Transverse colon (tissue), 4 donors: Measurements from ENCODE around the gene SCLT1. TPM values are rescaled to one million over a fixed set of nuclear protein-coding genes. Genes with fewer than 3 reads are reported as not detected.

ENCODE experiments used
- DNase-seq: peaks from one replicate; pipeline ENCODE4 v3.0.0-alpha.2; 2019
- H3K27ac ChIP-seq, 4 donors: fragments of 200-600 bp; sonication (generic); 2 replicates each; pipeline ENCODE4 v1.5.1; 2016 to 2018; ENCODE audit warnings: inconsistent platforms in 4 of 4
- H3K27me3 ChIP-seq: fragments of 200-600 bp; sonication (generic); 2 replicates; pipeline ENCODE4 v1.5.1; 2017; ENCODE audit warnings: inconsistent platforms
- H3K36me3 ChIP-seq, 4 donors: fragments of 200-600 bp; sonication (generic); 2 replicates each; pipeline ENCODE4 v1.5.1; 2017 to 2019; ENCODE audit warnings: inconsistent platforms in 4 of 4
- H3K4me1 ChIP-seq, 4 donors: fragments of 200-600 bp; sonication (generic); 2 replicates each; pipeline ENCODE4 v1.5.1; 2017 to 2020; ENCODE audit warnings: inconsistent platforms in 4 of 4
- H3K4me3 ChIP-seq, 4 donors: fragments of 200-600 bp; sonication (generic); 1 replicate in 1 of 4; 2 replicates in 3 of 4; pipeline versions ENCODE4 v1.5.1 to v1.6.1; 2017 to 2019; ENCODE audit warnings: inconsistent platforms in 4 of 4
- H3K9me3 ChIP-seq, 2 donors: fragments of 200-600 bp; sonication (generic); 2 replicates each; pipeline ENCODE4 v1.5.1; 2017 to 2019; ENCODE audit warnings: inconsistent platforms in 2 of 2
- CTCF ChIP-seq, 5 experiments: fragments of 200-600 bp in 3 of 5; fragments of 450-650 bp in 2 of 5; sonication (generic) in 3 of 5; IDR thresholded peaks; 1 replicate in 2 of 5; 2 replicates in 3 of 5; pipeline ENCODE4 v1.5.1; 2016 to 2017; ENCODE audit warnings: antibody characterized with exemption in 5 of 5, inconsistent platforms in 3 of 5, mild to moderate bottlenecking in 2 of 5, moderate library complexity in 1 of 5
- EP300 ChIP-seq: sonication (generic); formaldehyde crosslinking; IDR thresholded peaks from one replicate; pipeline ENCODE4 v1.6.1; 2017; ENCODE audit warnings: antibody characterized with exemption, low read depth
- POLR2A ChIP-seq: fragments of 450-650 bp; IDR thresholded peaks from one replicate; pipeline ENCODE4 v1.6.1; 2016; ENCODE audit warnings: antibody characterized with exemption, mild to moderate bottlenecking, moderate library complexity
- POLR2AphosphoS5 ChIP-seq, 3 donors: sonication (generic); formaldehyde crosslinking; IDR thresholded peaks; one replicate each; pipeline ENCODE4 v1.6.1; 2016; ENCODE audit warnings: antibody characterized with exemption in 3 of 3
- WGBS, 2 donors: methylation state at CpG; one replicate each; pipeline ENCODE4 v1.1.5; 2018; ENCODE audit warnings: low coverage in 1 of 2; 5-methylcytosine and 5-hydroxymethylcytosine counted together
- in situ Hi-C, 4 donors: fragments of 200-750 bp; cut with MboI; loops; one replicate each; pipeline versions ENCODE4 v1.15.0 to v1.15.1; 2017; ENCODE audit warnings: low sequenced_read_pairs in 3 of 4, low pct_ligation_motif_present in 1 of 4, low pct_unique_long_range_greater_than_20kb in 1 of 4
- intact Hi-C: fragments of 100-400 bp; cut with DNase I; formaldehyde crosslinking; loops from one replicate; pipeline ENCODE4 v1.15.1; 2023; ENCODE audit warnings: low total_unique reads
- total RNA-seq, 4 donors: library from RNA; depleted of rRNA; stranded (reverse); fragments of >200 nt; gene quantifications; one replicate each; pipeline ENCODE4 v1.1.0, GENCODE V29; 2016

SCLT1 gene
- total RNA-seq, 4 donors from 2014 or later, result 10.1 to 29.9 (median 14.3) TPM

DNA sequence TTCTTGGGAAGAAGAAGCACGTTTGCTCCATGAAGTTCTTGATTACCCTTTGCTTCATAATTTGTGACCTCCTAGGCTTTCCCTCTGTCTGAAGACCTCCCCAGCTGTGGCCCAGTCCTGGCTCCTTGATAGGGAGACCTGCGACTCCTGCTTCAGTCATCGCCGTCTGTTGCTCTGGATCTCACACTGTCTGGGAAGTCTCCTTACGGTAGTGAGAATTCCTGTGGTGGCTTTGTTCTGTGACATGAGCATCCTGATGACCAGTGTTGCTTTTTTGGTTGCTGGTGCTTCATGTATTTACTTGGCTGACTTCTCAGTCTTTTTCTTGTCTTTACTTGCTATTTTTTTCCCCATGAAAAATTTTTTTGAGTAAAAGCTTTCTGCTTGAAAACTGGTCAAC is 239.6 kb downstream of the SCLT1 start:
- Histone ChIP-seq H3K4me3 (no peak overlapping the region), H3K4me1 (no peaks in the 10 kb centered on the region), H3K27me3 (no peaks in the 10 kb centered on the region), H3K27ac (no peak overlapping the region), H3K9me3 (no peaks in the 10 kb centered on the region), H3K36me3 (peaks cover 0 to 49% (median 23%) of the 10 kb centered on the region in 4 donors)
- intact Hi-C loops, result no loop called here
- 92 to 100% methylated on average over 1 to 5 of the region's 5 CpGs for WGBS, 2 donors
- in situ Hi-C loops, result no loop called here
- DNase-seq, result no peak
- TF ChIP-seq CTCF (IDR thresholded peaks at IDR 0.05) (no peak), EP300 (no peak), POLR2A (no peak), POLR2AphosphoS5 (IDR thresholded peaks at IDR 0.05) (no peak)

DNA sequence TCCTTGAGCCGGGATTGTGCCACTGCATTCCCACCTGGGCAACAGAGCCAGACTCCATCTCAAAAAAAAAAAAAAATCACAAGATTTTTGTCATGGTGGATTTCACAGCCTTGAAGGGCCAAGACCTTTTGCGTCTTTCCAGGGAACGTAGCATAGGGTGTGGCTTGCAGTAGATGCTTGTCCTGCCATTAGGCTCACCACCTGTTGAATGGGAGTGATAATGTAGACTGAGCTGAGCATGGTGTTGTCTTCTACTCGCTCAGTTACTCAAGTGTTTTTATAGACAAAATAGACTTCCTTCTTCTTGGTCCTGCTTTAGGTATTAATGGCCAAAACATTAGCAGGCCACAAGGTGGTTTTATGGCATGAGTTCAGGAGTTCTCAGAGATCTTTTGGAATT is 243.1 kb downstream of the SCLT1 start:
- H3K9me3 ChIP-seq, result no peaks in the 10 kb centered on the region
- H3K4me1 ChIP-seq, result no peaks in the 10 kb centered on the region
- no peaks in the 10 kb centered on the region for H3K27me3 ChIP-seq
- H3K27ac ChIP-seq, result no peak overlapping the region
- peaks cover 0 to 50% (median 17%) of the 10 kb centered on the region in 4 donors for H3K36me3 ChIP-seq
- H3K4me3 ChIP-seq, result no peak overlapping the region
- in situ Hi-C loops, result no loop called here
- TF ChIP-seq POLR2AphosphoS5 (IDR thresholded peaks at IDR 0.05), result no peak
- TF ChIP-seq CTCF (IDR thresholded peaks at IDR 0.05), result no peak
- no peak for TF ChIP-seq EP300
- TF ChIP-seq POLR2A, result no peak
- no peak for DNase-seq
- 97% methylated on average over 4 of the region's 4 CpGs; no CpG with 5 or more reads in 1 of the 2 donors for WGBS, 2 donors
- intact Hi-C loops, result no loop called here

DNA sequence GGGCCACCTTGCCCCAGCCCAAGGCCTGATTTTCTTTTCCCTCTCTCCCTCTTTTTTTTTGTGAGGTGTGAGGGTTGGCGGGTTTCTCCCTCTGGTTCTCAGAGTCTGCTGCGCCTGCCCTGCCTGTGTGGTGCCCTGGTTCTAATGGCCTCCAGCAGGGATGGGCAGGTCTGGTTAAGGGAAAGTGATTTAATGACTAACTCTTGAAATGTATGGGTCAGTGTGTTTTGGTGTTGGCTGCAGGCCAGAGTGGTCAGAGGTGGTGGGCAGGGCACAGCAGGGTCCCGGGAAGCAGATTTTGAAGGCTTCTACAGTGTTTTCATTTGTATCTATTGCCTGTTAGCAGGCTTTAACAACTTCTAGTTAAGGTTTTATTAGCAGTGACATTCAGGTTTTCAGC is 244.9 kb downstream of the SCLT1 start:
- intact Hi-C loops, result no loop called here
- no peak for DNase-seq
- Histone ChIP-seq H3K4me3 (no peak overlapping the region), H3K9me3 (no peaks in the 10 kb centered on the region), H3K27ac (no peak overlapping the region), H3K27me3 (no peaks in the 10 kb centered on the region), H3K36me3 (peaks cover 0 to 55% (median 17%) of the 10 kb centered on the region in 4 donors), H3K4me1 (no peaks in the 10 kb centered on the region)
- in situ Hi-C loops, result no loop called here
- TF ChIP-seq EP300 (no peak), POLR2AphosphoS5 (IDR thresholded peaks at IDR 0.05) (no peak), CTCF (IDR thresholded peaks at IDR 0.05) (no peak), POLR2A (no peak)
- 98 to 100% methylated on average over 1 to 3 of the region's 3 CpGs for WGBS, 2 donors

GRCh38 chr4:128847082-128847724 is 246.1 kb downstream of the SCLT1 start:
- WGBS, 2 donors, result 86 to 100% methylated on average over 5 to 7 of the region's 7 CpGs
- TF ChIP-seq POLR2A, result no peak
- peaks cover 0 to 52% (median 13%) of the 10 kb centered on the region in 4 donors for H3K36me3 ChIP-seq
- intact Hi-C loops (no loop called here), in situ Hi-C loops (no loop called here)
- H3K27ac ChIP-seq, result no peak overlapping the region
- H3K27me3 ChIP-seq, result no peaks in the 10 kb centered on the region
- no peaks in the 10 kb centered on the region for H3K4me1 ChIP-seq
- DNase-seq, result no peak
- H3K9me3 ChIP-seq, result no peaks in the 10 kb centered on the region
- H3K4me3 ChIP-seq, result no peak overlapping the region

- WGBS, 2 donors, result 84 to 100% methylated on average over 2 to 4 of the region's 4 CpGs
- H3K27ac ChIP-seq, result no peak overlapping the region
- H3K4me1 ChIP-seq, result no peaks in the 10 kb centered on the region
- TF ChIP-seq CTCF (IDR thresholded peaks at IDR 0.05), result no peak
- no peak for TF ChIP-seq EP300
- TF ChIP-seq POLR2A, result no peak
- TF ChIP-seq POLR2AphosphoS5 (IDR thresholded peaks at IDR 0.05), result no peak
- DNase-seq, result no peak
- H3K9me3 ChIP-seq, result no peaks in the 10 kb centered on the region
- H3K27me3 ChIP-seq, result no peaks in the 10 kb centered on the region
- in situ Hi-C loops (no loop called here), intact Hi-C loops (no loop called here)
- no peak overlapping the region for H3K4me3 ChIP-seq
- H3K36me3 ChIP-seq, result peaks cover 0 to 45% (median 9%) of the 10 kb centered on the region in 4 donors
Observed at GRCh38 chr4:128846063-128846462, 247.3 kb downstream of the SCLT1 start.
